ENCODE results near the gene USP9X. TPM values are rescaled to one million over a fixed set of nuclear protein-coding genes. Genes with fewer than 3 reads are reported as not detected.

The USP9X gene
- total RNA-seq (2022) (87.5 and 89.2 TPM in 2 replicates), Bru-seq, nascent RNA (percentile 96 among the genes with signal in this experiment), BruChase-seq, experiment 1, labeled RNA remaining after a 6-hour chase (percentile 93 among the genes with signal in this experiment), BruChase-seq, experiment 2, labeled RNA remaining after a 2-hour chase (percentile 90 among the genes with signal in this experiment)
- long read RNA-seq, full-length matches to known transcripts: 2 of 11 reads
- long read RNA-seq, partial matches to known transcripts: 9 of 11 reads
- long read RNA-seq, other reads (novel, unspliced or antisense): 0 of 11 reads

- DNase-seq: peak; percentile 90
- no peak for TF ChIP-seq CTCF (IDR thresholded peaks at IDR 0.05; ENCODE audit: unreplicated experiment)
- H3K27me3 Mint-ChIP-seq (ENCODE audit: unreplicated experiment): no peaks in the 10 kb centered on the region
- CTCF ChIA-PET: interaction anchor here (0.6 to 2.1 kb wide), 6 partner anchors 30 to 1519 kb away, joined by 3 to 9 read pairs (median 4); no protein-coding TSS in a partner anchor
- peak within 1 kb of the TSS; percentile 98 for H3K27ac Mint-ChIP-seq (ENCODE audit: unreplicated experiment)
- intact Hi-C loops (cut with micrococcal nuclease; ENCODE audit: unreplicated experiment): loop anchor here (5.0 kb wide), 4 partner anchors 48 to 153 kb away; no protein-coding TSS in a partner anchor
- peak within 1 kb of the TSS; percentile 89 for H3K4me3 Mint-ChIP-seq (ENCODE audit: low read depth, unreplicated experiment)
- H3K4me1 Mint-ChIP-seq (ENCODE audit: low read depth, unreplicated experiment): peaks cover 12% of the 10 kb centered on the region
- no TSS peak for BruUV-seq (replicated peaks)
- H3K9me3 Mint-ChIP-seq (ENCODE audit: low read depth, unreplicated experiment): no peaks in the 10 kb centered on the region
- H3K36me3 Mint-ChIP-seq (ENCODE audit: insufficient read depth, unreplicated experiment): peaks cover 61% of the 10 kb centered on the region
These were observed at the start of gene USP9X for GRCh38 chrX:41084893-41085511. Gene USP9X, plus strand, starts transcription at chrX:41085445. Its CDS starts 38,184 bp downstream, at chrX:41123629.

GRCh38 chrX:41035582-41035981 is 49.7 kb upstream of the USP9X start:
- peak; percentile 10 for DNase-seq
- intact Hi-C loops (cut with micrococcal nuclease; ENCODE audit: unreplicated experiment): loop anchor here (5.0 kb wide), 1 partner anchor 52 kb away; the partner anchor contains the start of gene USP9X
- Mint-ChIP-seq H3K27me3 (ENCODE audit: unreplicated experiment) (no peaks in the 10 kb centered on the region), H3K9me3 (ENCODE audit: low read depth, unreplicated experiment) (no peaks in the 10 kb centered on the region), H3K4me1 (ENCODE audit: low read depth, unreplicated experiment) (no peaks in the 10 kb centered on the region), H3K36me3 (ENCODE audit: insufficient read depth, unreplicated experiment) (no peaks in the 10 kb centered on the region), H3K27ac (ENCODE audit: unreplicated experiment) (no peak overlapping the region), H3K4me3 (ENCODE audit: low read depth, unreplicated experiment) (no peak overlapping the region)
- TF ChIP-seq CTCF (IDR thresholded peaks at IDR 0.05; ENCODE audit: unreplicated experiment): no peak
- CTCF ChIA-PET: no interaction called here
- no TSS peak for BruUV-seq (replicated peaks)

- intact Hi-C loops (cut with micrococcal nuclease; ENCODE audit: unreplicated experiment): loop anchor here (5.0 kb wide), 1 partner anchor 51 kb away; the partner anchor contains the start of gene USP9X
- CTCF ChIA-PET: interaction anchor here (0.9 to 1.2 kb wide), 2 partner anchors 10 to 78 kb away, joined by 4 to 6 read pairs; no protein-coding TSS in a partner anchor
- Mint-ChIP-seq H3K4me1 (ENCODE audit: low read depth, unreplicated experiment) (no peaks in the 10 kb centered on the region), H3K27me3 (ENCODE audit: unreplicated experiment) (no peaks in the 10 kb centered on the region), H3K27ac (ENCODE audit: unreplicated experiment) (peak overlapping the region; percentile 47), H3K9me3 (ENCODE audit: low read depth, unreplicated experiment) (no peaks in the 10 kb centered on the region), H3K36me3 (ENCODE audit: insufficient read depth, unreplicated experiment) (no peaks in the 10 kb centered on the region), H3K4me3 (ENCODE audit: low read depth, unreplicated experiment) (no peak overlapping the region)
- no TSS peak for BruUV-seq (replicated peaks)
- no peak for TF ChIP-seq CTCF (IDR thresholded peaks at IDR 0.05; ENCODE audit: unreplicated experiment)
- peak; percentile 33 for DNase-seq
These were observed 48.4 kb upstream of the USP9X start for GRCh38 chrX:41036668-41037326.

GRCh38 chrX:41043196-41043595 is 42.0 kb upstream of the USP9X start:
- no peak overlapping the region for H3K27ac Mint-ChIP-seq (ENCODE audit: unreplicated experiment)

More at GRCh38 chrX:41043196-41043595, 42.0 kb upstream of the USP9X start:
- CTCF ChIA-PET: interaction anchor here (0.6 kb wide), 1 partner anchor 158 kb away, joined by 3 read pairs; no protein-coding TSS in a partner anchor
- no peak for DNase-seq
- no peak for TF ChIP-seq CTCF (IDR thresholded peaks at IDR 0.05; ENCODE audit: unreplicated experiment)
- H3K4me3 Mint-ChIP-seq (ENCODE audit: low read depth, unreplicated experiment): no peak overlapping the region
- no TSS peak for BruUV-seq (replicated peaks)
- peaks cover 10% of the 10 kb centered on the region for H3K4me1 Mint-ChIP-seq (ENCODE audit: low read depth, unreplicated experiment)
- no peaks in the 10 kb centered on the region for H3K36me3 Mint-ChIP-seq (ENCODE audit: insufficient read depth, unreplicated experiment)
- H3K9me3 Mint-ChIP-seq (ENCODE audit: low read depth, unreplicated experiment): no peaks in the 10 kb centered on the region
- no peaks in the 10 kb centered on the region for H3K27me3 Mint-ChIP-seq (ENCODE audit: unreplicated experiment)
- intact Hi-C loops (cut with micrococcal nuclease; ENCODE audit: unreplicated experiment): no loop called here

Measured in Calu3 (cell line).